SH-SY5Y (cell line): ENCODE results near the gene KCNJ4.

Source experiments
- GATA2 ChIP-seq: IDR thresholded peaks from 2 replicates; pipeline ENCODE4 v1.6.1; 2011; ENCODE audit warnings: mild to moderate bottlenecking, low read depth, low read length
- GATA3 ChIP-seq: IDR thresholded peaks from 2 replicates; pipeline ENCODE4 v1.6.1; 2011; ENCODE audit warnings: low read depth, mild to moderate bottlenecking, low read length, moderate library complexity

The KCNJ4 gene

DNA sequence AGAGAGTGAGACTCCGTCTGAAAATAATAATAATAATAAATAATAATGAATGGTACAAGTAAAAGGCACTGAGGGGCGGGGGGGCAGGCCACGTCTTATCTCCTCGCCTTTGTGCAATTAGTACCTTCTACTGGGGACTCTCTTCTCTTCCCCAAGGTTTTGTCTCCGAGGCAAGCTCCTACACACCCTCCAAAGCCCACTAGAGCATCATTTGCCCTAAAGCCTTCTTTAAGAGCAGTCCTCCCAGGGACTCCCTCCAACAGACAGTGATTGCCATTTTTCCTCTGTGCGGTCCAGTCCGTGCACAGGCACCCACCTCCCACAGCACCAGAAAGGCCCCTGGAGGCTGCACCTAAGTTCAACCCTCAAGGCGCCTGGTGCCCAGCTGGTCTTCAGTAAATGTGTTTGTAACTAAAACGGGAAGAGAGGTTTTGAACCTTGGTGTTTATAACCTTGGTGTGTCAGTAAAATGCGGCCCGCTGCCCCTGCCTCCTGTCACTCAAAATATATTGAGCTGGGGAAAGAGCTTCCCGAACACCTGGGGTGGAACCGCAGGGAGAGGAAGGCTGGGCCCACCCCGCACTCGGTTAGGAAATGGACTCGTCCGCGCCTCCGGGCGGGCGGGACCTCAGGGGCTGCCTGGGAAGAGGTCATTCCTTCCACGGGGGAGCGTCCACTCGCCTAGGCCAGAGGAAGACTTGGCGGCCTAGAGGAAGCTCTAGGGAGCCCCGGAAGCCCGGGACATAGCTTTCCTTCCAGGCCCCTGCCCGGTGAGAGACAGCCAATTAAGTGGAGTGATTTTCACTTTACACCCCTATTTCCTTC, 8.2 kb upstream of the KCNJ4 start:
- TF ChIP-seq GATA3 (no peak), GATA2 (no peak)

DNA sequence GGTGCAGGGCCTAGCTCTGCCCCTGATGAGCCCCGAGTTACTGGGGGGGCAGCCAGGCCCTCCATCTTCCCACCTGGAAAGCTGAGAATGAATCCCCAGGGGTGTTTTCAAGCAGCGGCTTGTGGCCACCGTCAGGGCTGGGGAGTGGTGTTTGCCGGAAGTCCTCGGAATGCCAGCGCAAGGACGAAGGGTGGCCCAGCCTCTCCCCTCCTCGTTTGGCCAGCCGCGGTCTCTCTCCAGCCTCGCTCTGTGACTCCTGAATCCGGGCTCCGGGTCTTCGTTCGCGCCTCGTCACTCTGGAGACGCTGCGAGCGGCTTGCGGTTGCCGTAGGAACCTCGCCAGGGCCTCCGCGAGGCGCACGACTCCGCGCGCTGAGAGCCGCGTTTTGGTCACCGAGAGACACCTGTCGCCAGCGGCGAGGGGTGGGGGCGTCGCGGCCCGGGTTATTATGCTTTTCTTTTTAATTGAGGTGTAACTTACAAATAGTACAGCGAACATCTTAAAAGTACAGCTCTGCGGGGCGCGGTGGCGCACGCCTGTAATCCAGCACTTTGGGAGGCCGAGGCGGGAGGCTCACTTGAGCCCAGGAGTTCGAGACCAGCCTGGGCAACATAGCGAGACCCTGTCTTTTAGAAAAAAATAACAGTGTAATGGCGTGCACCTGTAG, 6.5 kb upstream of the KCNJ4 start:
- TF ChIP-seq GATA3: no peak
- TF ChIP-seq GATA2: no peak

DNA sequence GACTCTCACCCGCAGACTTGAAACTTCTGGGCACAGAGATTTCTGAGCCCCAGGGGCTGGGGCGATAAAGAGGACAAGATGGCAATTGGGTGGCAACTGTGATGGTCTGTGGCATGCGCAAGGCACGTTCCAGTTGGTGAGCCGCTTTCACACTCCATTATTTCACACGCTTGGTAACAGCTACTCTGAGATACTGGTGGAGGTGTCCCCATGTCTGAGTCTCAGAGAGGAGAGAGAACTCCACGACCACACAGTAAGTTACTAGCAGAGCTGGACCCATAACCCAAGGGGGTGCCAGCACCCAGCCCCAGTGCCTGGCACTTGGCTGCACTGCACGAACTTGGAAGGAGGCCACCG, 6.0 kb upstream of the KCNJ4 start:
- no peak for TF ChIP-seq GATA3
- TF ChIP-seq GATA2: no peak

DNA sequence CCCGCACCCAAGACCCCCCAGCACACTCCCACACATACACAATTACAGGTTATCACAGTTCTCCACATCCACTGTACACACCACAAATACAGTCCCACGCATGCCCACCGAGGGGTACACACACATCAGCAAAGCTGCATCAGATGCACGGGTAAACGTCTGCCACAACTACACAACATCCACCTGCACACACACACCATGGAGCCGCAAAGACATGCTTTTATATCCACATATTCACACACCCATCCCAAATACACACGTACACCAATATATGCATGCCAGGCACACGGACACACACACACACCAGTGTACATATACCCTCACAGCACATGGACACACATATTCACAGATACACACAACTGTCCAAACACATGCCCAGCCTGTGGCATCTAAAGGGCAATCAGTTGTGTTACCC, 5.4 kb upstream of the KCNJ4 start:
- TF ChIP-seq GATA2 (no peak), GATA3 (no peak)

DNA sequence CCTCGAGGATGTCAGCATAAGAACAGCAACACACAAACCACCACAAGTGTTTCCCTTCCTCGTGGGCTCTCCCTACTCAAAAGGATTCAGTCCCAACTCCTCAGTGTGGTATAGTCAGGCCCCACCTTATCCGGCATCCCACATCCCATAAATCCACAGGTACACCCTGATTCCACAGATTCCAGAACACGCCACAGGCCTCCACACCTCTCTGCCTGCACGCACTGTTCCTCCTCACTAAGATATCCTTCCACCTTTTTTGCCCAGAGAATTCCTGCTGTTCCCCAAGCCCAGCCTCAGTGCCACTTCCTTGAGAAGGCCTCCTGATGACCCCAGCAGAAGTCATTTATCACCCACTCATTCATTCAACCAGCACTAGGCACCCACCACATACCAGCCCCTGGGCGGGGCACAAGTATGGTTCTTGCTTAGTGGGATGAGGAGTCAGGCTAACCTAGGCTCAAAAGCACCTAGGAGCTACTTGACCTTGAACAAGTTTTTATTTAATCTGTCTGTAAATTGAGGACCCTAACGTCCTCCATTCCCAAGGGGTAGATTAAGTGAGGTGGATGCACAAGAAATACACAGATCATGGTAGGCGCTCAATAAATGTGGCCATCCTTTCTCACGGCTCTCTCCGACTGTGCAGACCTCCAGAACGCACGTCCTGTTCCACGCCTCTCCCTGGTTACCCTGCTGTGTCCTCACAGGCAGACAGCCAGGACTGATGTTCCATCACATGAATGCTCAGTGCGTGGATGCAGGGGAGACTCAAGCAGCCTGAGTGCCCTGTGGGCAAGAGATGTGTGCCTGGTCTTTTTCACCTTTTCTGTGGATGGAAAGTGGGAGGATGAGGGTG, 2.1 kb upstream of the KCNJ4 start:
- TF ChIP-seq GATA2: no peak
- no peak for TF ChIP-seq GATA3

DNA sequence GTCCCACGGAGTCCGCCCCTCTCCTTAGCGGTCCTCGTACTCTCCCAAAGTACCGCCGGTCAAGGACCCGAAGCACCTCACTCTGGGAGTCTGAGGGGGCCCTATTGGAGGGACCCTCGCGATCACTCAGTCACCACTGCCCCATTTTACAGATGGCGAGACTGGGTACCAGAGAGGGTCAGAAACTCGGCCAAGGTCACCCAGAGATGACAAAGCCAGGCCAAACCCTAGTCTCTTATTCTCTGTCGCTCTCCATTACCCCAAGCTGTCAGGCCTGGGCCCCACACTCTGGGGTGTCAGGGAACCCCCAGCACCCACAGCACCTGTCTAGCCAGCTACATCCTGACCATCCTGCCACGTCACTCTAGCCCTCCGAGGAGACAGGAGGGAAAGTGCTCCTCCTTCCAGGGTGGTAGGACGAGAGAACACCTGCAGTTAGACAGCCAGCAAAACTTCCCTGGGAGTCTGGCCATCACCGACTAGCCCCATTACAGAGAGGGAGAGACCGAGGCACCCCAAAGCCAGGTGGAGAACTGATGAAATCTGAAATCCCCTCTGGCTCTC, 1.4 kb upstream of the KCNJ4 start:
- TF ChIP-seq GATA3 (no peak), GATA2 (no peak)

DNA sequence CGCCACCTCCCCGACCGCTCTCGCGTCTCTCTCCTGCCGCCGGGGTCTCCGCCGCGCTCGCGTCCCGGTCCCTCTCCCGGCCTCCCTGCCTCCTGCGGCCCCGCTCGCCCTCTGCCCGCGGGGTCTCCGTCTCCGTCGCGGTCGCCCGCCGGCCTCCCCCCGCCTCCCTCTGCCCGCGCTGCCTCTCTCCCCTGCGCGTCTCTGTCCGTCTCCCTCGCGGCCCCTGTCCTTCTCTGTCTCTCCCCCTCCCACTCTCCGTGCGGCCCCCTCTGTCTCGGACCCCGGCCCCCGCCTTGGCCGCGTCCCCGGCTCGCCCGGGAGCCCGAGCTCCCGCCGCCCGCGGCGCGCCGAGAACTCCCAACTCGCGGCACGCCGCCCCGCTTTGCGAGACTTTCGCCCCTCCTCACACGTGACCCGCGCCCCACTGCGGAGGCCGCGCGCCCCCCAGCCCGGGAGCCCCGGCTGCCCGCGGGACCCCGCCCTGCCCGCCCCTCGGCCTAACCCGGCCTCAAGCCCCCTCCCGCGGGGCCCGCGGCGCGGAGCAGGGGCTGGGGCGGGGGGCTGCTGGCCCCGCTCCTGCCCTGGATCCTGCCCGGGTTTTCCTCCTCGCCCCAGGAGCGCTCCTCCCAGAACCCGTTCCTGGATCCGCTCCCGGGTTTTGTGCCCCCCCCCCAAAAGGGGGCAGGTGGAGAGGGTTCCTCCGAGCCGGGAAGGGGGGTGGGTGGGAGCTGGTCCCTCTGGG, 702 bp upstream of the KCNJ4 start:
- TF ChIP-seq GATA2 (no peak), GATA3 (no peak)

DNA sequence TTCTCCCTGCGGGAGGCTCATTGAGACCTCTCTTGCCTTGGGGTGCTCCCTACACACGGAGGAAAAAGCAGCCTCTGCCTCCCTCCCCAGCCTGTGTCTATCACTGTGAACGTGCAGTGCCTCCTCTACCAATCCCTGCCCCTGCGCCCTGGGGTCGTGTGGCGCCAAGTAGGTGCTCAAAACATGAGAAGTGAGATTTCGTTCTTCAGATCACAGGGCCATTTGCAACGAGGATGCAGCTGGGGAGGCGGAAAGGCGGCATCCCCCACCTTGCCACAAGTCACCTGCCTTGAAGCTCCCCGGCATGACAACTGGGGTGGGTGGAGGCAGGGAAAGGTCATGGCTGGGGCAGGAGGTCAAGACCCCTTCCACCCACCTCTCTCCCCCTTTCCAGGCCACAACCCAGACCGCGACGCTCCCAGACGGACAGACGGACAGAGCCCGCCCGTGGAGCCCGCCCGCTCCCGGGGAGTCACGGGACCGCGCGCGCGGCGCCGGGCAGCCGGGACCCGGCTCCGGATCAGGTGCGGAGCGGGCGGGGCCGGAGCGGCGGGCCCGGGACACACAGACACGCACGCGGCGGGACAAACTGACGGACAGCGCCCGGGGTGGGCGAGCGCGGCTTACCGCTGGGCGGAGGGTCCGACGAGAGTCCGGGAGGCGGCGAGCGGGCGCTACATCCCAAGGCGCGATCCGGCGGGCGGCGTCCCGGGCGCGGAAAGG, 485 bp downstream of the KCNJ4 start:
- TF ChIP-seq GATA2: no peak
- TF ChIP-seq GATA3: no peak

DNA sequence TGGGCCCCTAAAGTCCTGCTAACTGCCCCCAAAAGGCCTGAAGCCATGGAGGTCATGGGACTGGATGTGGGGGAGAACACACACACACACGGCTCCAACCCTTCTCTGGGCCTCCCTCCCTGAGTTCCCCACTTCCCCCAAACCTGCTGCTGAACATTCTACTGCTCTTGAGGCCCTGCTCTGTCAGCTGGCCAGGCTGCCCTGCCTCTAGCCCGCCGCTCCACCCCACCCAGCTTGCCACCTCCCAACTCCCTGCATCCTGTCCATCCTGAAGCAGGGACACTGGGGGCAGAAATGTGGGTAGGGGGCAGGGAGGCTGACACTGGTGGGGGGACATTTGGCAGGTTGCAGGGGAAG, 1.0 kb downstream of the KCNJ4 start:
- TF ChIP-seq GATA2: no peak
- no peak for TF ChIP-seq GATA3

DNA sequence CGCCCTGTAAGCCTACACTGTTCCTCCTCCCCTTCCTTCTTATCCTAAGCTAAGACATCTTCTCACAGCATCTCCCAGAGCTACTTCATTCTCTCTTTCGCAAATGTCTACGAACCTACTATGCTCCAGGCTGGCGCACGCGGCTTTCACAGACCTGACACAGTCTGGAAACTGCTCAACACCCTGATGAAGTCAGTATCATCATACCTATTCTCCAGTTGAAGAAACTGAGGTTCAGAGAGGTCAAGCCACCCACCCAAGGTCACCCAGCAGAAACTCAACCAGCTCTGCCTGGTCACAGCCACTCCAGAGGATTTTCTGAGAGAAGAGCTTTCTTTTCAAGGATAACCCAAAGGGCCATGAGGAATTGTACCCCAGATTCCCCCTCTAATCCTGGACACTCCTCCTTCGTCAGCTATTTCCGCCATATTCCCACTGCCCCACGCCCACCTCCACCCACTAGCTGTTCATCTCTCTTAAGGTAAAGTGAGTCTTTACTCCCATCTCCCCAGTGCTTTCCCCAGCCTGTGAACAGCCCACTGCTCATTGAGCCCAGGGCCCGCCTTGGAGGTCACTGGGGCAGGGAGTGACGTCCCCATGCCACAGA, 1.8 kb downstream of the KCNJ4 start:
- TF ChIP-seq GATA3 (no peak), GATA2 (no peak)

DNA sequence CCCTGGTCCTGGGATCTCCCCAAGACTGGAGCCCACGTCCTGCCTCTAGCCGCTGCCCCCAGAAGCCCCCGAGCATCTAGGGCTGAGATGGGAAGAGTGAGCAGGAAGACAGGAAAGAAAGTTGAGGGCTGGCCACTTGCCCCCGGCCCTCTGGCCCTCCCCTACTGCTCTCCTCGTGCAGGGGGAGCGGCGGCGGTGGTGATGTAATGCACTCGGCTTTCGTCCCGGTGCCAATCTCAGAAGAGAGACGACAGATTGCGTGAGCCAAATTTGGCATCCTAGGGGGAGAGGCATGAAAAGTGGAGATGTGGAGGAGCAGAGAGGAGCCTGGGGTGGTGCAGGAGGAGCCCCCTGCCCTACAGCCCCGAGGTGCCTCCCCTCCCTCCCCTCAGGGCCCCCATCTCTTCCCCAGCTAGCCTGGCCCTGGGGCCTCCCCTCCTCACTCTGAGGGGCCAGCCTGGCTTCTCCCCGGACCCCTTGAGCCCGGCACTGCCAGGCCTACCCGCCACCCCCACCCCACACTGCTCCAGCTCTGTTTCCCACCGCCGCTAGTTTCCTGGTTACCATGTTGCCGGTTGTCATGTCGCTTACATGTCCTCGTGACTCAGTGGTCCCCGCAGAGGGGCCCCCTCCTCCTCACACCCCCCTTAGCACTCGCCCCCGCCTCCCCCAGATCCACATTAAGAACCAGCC, 2.5 kb downstream of the KCNJ4 start:
- TF ChIP-seq GATA3: no peak

DNA sequence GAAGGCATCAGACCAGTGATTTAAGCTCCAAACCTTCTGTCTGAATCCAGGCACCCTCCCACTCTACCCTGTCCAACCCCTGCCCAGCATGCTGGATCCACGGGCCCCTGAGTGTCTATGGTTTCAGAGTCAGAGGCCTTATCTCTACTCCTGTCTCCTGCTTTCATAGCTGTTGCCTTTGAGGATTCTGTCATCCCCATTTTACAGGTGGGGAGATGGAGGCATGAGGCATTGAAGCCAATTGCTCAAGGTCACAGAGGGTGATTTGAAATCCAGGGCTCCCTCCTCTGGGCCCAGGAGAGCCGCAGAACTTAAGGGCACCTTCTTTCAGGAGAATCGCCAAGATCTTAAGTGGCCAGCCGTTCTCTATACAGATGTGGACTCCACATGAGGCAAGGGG, 3.1 kb downstream of the KCNJ4 start:
- TF ChIP-seq GATA3: no peak
- TF ChIP-seq GATA2: no peak

DNA sequence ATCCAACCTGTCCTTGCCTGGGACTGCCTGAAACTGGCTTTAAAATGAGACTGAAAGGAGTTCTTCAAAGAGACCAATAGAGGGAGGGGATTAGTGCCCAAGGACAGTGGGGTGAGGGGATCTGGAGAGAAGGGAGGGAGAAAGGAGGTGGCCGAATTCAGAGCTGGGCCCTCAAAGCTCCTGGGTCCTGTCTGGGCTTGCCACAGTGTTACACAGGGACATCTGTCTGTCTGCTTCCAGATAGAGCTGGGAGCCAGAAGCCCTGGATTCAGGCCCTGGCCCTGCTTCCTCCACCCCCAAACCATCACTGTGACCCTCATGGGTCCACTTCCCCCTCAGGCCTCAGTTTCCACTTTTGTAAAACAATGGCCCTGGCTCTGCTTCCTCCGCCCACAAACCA, 3.6 kb downstream of the KCNJ4 start:
- TF ChIP-seq GATA2 (no peak), GATA3 (no peak)
